Colonic mucosa (tissue), 4 donors: ENCODE measurements around the gene POU6F1. TPM values are rescaled to one million over a fixed set of nuclear protein-coding genes. Genes with fewer than 3 reads are reported as not detected.

Experiments
- DNase-seq: peaks from one replicate; pipeline ENCODE4 v3.0.0-alpha.2; 2020
- H3K27ac ChIP-seq: fragments of 200-600 bp; one replicate; pipeline ENCODE4 v1.8.0; 2021
- H3K27me3 ChIP-seq: fragments of 200-600 bp; one replicate; pipeline ENCODE4 v1.8.0; 2021
- H3K36me3 ChIP-seq: fragments of 200-600 bp; one replicate; pipeline ENCODE4 v1.8.0; 2021
- H3K4me1 ChIP-seq: fragments of 200-600 bp; one replicate; pipeline ENCODE4 v1.8.0; 2021; ENCODE audit warnings: mild to moderate bottlenecking
- H3K4me3 ChIP-seq: fragments of 200-600 bp; one replicate; pipeline ENCODE4 v1.8.0; 2021
- H3K9ac ChIP-seq, 2 donors: one replicate each; pipeline ENCODE4 v1.7.0; 2013; ENCODE audit warnings: control low read depth in 2 of 2, low read depth in 2 of 2, low read length in 2 of 2
- H3K9me3 ChIP-seq: fragments of 200-600 bp; one replicate; pipeline ENCODE4 v1.8.0; 2021
- CTCF ChIP-seq: fragments of 200-600 bp; IDR thresholded peaks from one replicate; pipeline ENCODE4 v1.8.0; 2022; ENCODE audit warnings: antibody characterized with exemption, mild to moderate bottlenecking
- intact Hi-C: fragments of 100-400 bp; cut with DNase I; formaldehyde crosslinking; loops from one replicate; pipeline ENCODE4 v1.14.1; 2022
- total RNA-seq, 2 donors: library from RNA; stranded (reverse); fragmentation: NEBNext Ultra II Directional in 1 of 2; extraction: Animal tissue kit (Norgen Biotek cat#: 25700) in 1 of 2; gene quantifications; one replicate each; pipeline ENCODE4 v1.2.1, GENCODE V29; 2021
- donor health status: healthy.
- donor health status: DM: no; HTN: no; CAD: no.
- donor health status: DM: no; HTN: no; CAD: no.

The POU6F1 gene
- total RNA-seq, 2 donors from 2014 or later: 4.9 to 5.6 TPM

- H3K27ac ChIP-seq: no peak overlapping the region
- DNase-seq: no peak
- intact Hi-C loops: no loop called here
- H3K36me3 ChIP-seq: no peaks in the 10 kb centered on the region
- no peaks in the 10 kb centered on the region for H3K9me3 ChIP-seq
- H3K4me1 ChIP-seq: no peaks in the 10 kb centered on the region
- no peak overlapping the region for H3K4me3 ChIP-seq
- peak overlapping the region in 1 of 2 donors; percentile 2 for H3K9ac ChIP-seq
- no peaks in the 10 kb centered on the region for H3K27me3 ChIP-seq
- no peak for TF ChIP-seq CTCF
Observed at GRCh38 chr12:51188359-51189051, 29.4 kb downstream of the POU6F1 start.

- Histone ChIP-seq H3K4me3 (no peak overlapping the region), H3K36me3 (no peaks in the 10 kb centered on the region), H3K27ac (no peak overlapping the region), H3K9ac (no peak overlapping the region), H3K9me3 (no peaks in the 10 kb centered on the region), H3K4me1 (no peaks in the 10 kb centered on the region), H3K27me3 (no peaks in the 10 kb centered on the region)
- no peak for TF ChIP-seq CTCF
- intact Hi-C loops: no loop called here
- no peak for DNase-seq
Observed at GRCh38 chr12:51187370-51187987, 30.4 kb downstream of the POU6F1 start.

- no peak for DNase-seq
- Histone ChIP-seq H3K27ac (no peak overlapping the region), H3K27me3 (no peaks in the 10 kb centered on the region), H3K9me3 (no peaks in the 10 kb centered on the region), H3K9ac (no peak overlapping the region), H3K4me1 (no peaks in the 10 kb centered on the region), H3K36me3 (no peaks in the 10 kb centered on the region), H3K4me3 (no peak overlapping the region)
- intact Hi-C loops: no loop called here
- no peak for TF ChIP-seq CTCF
Observed at GRCh38 chr12:51186465-51187085, 31.3 kb downstream of the POU6F1 start.

- no peaks in the 10 kb centered on the region for H3K36me3 ChIP-seq
- DNase-seq: no peak
- H3K4me1 ChIP-seq: no peaks in the 10 kb centered on the region
- H3K9ac ChIP-seq: no peak overlapping the region
- H3K27ac ChIP-seq: no peak overlapping the region
- TF ChIP-seq CTCF: no peak
- H3K27me3 ChIP-seq: no peaks in the 10 kb centered on the region
- no peaks in the 10 kb centered on the region for H3K9me3 ChIP-seq
- H3K4me3 ChIP-seq: no peak overlapping the region
- intact Hi-C loops: no loop called here
Observed at GRCh38 chr12:51185171-51185717, 32.6 kb downstream of the POU6F1 start.

GRCh38 chr12:51183816-51184215 lies 34.0 kb downstream of the POU6F1 start:
- Histone ChIP-seq H3K4me1 (no peaks in the 10 kb centered on the region), H3K36me3 (no peaks in the 10 kb centered on the region), H3K27ac (no peak overlapping the region), H3K9me3 (no peaks in the 10 kb centered on the region), H3K4me3 (no peak overlapping the region), H3K27me3 (no peaks in the 10 kb centered on the region), H3K9ac (no peak overlapping the region)
- peak; percentile 47 for DNase-seq
- TF ChIP-seq CTCF: no peak
- intact Hi-C loops: no loop called here
